GM21381 (cell line): ENCODE results near the gene IRX1.

Experiments
- ATAC-seq: cut with Tn5 transposase; IDR thresholded peaks from one replicate; pipeline ENCODE4 v1.9.1; 2021; ENCODE audit warnings: mild to moderate bottlenecking, moderate library complexity; ENCODE audit not compliant: unreplicated experiment

The IRX1 gene

GRCh38 chr5:3600106-3601060 is 4.8 kb downstream of the IRX1 start:
- no peak for ATAC-seq

GRCh38 chr5:3601061-3601710 is 5.6 kb downstream of the IRX1 start:
- ATAC-seq: no peak

GRCh38 chr5:3601911-3602782 is 6.5 kb downstream of the IRX1 start:
- no peak for ATAC-seq

DNA sequence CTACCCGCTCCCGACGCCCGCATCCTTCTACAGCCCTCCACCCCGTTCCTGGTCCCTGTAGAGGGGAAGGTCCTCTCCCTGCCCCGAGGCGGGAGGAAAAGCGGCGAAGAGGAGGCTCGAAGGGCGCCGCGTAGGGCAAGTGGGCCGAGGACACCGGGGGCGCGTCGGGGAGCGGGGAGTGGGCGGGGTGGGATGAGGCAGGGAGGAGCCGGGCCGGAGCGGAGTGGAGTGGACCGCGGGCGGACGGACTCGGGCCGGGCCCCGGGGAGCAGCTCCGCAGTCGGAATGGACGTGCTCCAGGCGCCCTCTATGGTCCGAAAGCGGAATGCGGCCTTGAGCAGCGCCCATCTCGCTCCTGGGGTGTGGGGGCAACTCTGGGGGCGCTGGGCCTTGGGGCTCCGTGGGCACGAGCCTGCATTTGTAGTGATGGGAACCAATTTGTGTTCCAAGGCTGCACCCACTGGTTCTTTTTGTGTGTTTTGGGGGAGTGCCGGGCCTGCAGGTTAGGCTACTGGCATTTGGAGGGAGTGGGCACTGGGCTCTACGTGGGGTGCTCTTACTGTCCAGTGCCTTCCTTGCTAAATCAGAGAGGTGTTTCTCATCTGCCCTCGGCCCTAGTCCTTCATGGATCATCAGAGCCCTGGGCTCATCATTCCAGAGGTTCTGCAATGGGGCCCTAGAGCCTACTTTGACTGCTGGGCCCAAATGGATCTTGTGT is 7.3 kb downstream of the IRX1 start:
- ATAC-seq: no peak

DNA sequence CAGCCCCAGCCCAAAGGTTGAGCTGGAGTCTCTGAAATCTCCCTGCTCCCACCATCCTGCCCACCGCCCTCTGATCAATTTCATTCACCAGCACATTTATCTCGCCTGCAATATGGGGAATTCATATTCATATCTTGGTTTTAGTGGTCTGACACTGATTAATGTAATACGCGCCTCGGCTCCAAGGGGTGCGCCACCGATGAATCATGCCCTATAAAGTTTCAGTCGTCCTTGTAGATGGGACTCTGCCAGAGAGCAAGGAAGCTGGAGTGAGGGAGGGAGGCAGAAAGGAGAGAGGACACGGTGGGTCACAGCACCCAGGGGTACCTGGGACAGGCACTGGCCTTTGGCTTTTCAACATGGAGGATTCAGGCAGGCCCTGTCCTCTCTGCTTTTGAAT is 8.9 kb downstream of the IRX1 start:
- ATAC-seq: no peak

- ATAC-seq: no peak
These were observed 9.8 kb downstream of the IRX1 start for GRCh38 chr5:3605298-3606010.

DNA sequence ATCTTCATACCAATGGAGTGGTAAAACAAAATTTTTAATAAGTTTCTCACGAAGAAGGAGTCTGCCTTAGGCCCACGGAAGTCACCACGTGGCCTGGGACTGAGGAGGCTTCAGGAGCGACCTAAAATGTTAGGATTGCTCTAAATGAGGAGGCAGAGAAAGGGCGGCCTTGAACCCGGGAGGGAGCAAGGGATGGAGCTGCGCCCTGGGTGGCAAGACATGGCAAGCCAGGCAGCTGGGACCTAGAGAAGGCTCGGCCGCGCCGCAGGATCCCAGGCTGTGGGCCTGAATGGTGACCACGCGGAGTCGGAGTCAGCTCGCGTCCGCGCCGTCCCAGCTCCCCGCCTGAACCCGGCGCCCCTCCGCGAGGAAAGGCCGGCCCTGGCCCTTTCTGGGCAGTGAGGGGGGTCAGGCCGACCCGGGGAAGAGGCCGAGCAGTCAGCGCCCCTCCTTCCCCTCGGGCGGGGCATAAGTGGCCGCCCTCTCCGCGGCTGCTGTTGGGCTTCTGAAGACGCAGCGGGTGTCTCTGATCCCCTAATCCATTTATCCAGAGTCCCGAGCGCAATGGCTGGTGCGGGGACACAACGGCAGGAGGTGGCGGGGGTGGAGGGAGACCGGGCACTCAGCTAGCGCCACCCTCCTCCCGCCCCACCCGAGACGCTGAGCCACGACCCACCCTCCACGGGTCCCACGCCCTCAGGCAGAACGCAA is 10.6 kb downstream of the IRX1 start:
- no peak for ATAC-seq

- ATAC-seq: no peak
These were observed 12.0 kb downstream of the IRX1 start for GRCh38 chr5:3607541-3608181.

GRCh38 chr5:3609120-3609681 is 13.6 kb downstream of the IRX1 start:
- no peak for ATAC-seq

DNA sequence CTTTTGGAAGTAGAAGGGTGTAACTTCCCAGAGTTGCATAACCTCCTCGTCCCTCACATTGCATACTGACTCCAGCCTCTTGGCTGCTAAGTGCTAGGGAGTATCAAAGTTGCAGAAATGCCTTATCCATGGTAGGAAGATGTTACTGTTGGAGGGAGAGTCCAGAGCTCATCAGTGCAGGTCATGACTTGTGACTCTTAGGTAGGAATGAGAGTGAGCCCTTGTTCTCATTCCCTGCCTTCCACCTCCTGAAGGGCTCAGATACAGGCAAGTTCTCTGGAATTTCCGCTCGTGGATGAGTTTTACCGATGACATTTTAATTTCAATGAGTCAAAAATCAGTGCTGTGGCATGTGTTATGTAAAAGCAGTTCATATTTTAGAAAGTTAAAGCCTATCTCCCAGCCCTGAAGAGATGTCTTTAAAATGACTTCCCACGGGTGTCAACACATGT is 17.0 kb downstream of the IRX1 start:
- ATAC-seq: no peak

GRCh38 chr5:3613726-3614125 is 18.1 kb downstream of the IRX1 start:
- no peak for ATAC-seq

DNA sequence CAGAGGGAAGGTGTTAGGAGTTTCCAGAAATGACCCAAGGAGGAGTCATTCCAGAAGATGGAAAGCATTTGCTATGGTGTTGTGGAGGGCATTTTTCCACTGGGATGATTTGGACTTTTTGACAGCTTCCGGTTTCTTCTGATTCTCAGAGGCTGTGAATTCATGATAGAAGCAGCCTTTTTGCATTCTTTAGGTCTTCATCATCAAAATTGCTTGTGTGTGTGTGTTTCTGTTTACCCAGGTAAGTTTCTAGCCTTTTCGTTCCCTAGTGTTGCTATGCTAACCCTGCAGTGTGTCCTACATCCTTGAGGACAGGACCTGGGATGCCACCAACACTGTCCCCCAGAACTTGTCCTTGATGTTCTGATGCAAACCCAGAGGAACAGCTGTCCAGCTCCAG is 19.6 kb downstream of the IRX1 start:
- no peak for ATAC-seq

DNA sequence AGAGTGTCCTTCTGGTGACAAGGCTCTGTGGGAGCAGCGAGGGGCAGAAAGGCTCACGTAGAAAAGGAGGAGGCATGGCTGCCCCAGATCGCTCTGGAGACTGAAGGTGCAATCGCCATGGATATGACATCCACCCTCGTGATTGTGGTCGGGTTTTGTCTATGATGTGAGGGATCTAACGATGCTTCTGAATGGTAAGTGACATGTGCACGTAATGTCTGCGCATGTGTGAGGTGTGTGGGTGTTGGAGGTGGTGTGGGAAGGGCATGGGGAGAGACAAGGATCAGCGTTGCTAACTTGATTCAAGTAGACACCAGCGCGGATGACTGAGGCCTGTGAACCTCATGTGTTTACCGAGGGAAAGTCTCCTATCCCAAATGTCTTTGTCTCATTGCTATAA is 20.2 kb downstream of the IRX1 start:
- no peak for ATAC-seq

DNA sequence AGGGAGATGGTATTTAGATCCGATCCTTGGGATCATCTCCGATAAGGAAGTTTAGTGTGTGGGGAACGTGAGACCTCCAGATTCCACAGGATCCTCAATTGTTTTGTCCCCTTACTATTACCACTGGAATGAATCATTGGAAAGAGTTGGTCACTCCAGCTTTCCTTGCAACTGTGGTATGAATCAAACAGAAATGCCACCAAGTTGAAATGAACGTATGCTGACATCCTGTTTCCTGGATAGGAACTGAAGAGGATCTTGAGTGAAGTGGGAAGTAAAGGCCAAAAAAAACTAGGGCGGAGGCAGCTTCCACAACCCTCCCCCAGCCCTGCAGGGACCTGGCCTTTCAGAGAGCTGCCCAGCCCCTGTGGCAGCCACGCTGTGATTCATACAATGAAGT is 23.9 kb downstream of the IRX1 start:
- ATAC-seq: no peak

DNA sequence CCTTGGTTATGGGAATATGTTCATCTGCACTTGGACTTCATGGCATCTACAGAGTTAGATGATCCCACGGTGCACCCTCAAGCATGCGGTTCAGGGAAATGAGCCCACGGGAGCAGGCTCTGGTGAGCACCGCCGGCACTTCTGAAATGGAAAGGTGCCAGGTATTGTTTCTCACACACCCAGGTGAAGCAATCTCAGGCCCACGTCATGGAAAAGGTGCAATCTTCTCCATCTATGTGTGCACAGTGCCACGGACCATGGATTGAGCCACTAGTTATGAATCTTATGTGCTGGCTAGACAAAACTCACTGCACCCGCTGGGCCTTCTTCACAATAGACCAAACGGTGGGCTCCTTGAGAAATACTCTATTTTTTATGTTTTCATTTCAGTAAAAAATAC is 27.3 kb downstream of the IRX1 start:
- ATAC-seq: no peak

- no peak for ATAC-seq
These were observed 30.0 kb downstream of the IRX1 start for GRCh38 chr5:3625626-3626025.

- ATAC-seq: no peak
These were observed 38.4 kb downstream of the IRX1 start for GRCh38 chr5:3634061-3634460.

DNA sequence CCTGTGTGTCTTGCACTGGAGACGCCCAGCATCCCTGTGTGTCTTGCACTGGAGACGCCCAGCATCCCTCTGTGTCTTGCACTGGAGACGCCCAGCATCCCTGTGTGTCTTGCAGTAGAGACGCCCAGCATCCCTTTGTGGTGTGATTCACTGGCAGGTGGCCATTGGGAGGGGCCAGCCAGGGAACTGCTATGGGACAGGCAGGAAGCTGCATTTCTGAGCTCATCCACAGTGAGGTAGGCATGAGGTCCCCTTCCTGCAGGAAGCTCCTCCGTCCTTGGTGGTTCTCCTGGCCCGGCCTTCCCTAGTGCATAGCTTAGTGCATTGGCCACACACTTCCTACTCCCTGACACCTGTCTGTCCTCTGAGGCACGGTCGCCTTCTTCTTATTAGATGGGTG is 43.5 kb downstream of the IRX1 start:
- ATAC-seq: no peak

DNA sequence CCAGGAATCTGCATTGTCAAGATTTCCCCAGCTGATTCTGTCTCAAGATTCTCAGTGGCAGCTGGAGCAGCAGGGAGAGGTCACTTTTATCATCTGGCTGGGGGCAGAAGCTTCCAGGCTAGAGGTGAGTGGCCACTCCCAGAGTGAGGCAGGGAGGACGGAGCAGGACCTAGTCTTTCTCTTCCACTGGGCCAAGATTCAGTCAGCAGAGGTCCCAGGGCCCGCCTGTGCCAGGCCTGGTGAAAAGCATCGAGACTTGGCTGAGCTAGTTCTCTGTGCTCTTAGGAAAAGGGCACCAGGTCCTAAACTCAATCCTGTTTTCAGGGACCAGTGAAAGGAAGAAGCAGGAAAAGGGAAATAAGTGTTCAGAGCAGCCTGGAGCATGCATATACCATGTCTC is 46.6 kb downstream of the IRX1 start:
- no peak for ATAC-seq
